MCF 10A (cell line): ENCODE results near the gene HIPK4. TPM values are rescaled to one million over a fixed set of nuclear protein-coding genes. Genes with fewer than 3 reads are reported as not detected.

Source experiments
- BruUV-seq: library from RNA; stranded (reverse); fragments of 400-500 nt; replicated peaks from 2 replicates; lab custom pipeline; 2021; lab: Mats Ljungman, UMichigan
- CTCF ChIA-PET: fragments of 300-600 bp; sonication (Branson Sonifier 250); formaldehyde crosslinking; extraction: SDS; loops from one replicate; lab custom pipeline; 2021; ENCODE audit warnings: antibody characterized with exemption, inconsistent platforms; lab: Yijun Ruan, JAX
- POLR2A ChIA-PET: fragments of 300-600, 350-650 bp; sonication (Branson Sonifier 250); formaldehyde crosslinking; extraction: SDS; loops from one replicate; lab custom pipeline; 2020; ENCODE audit warnings: antibody characterized with exemption, inconsistent platforms; lab: Yijun Ruan, JAX
- DNase-seq: peaks from one replicate; pipeline ENCODE4 v3.0.0-alpha.2; 2018; ENCODE audit not compliant: unreplicated experiment
- H3K27ac Mint-ChIP-seq: one replicate; pipeline ENCODE4 v1.8.0; 2022; ENCODE audit warnings: mild to moderate bottlenecking, low read depth, mixed read lengths; ENCODE audit not compliant: unreplicated experiment
- H3K27me3 Mint-ChIP-seq: one replicate; pipeline ENCODE4 v1.8.0; 2022; ENCODE audit warnings: mixed read lengths; ENCODE audit not compliant: insufficient read depth, unreplicated experiment
- H3K36me3 Mint-ChIP-seq: one replicate; pipeline ENCODE4 v1.8.0; 2022; ENCODE audit warnings: mild to moderate bottlenecking, moderate library complexity, mixed read lengths; ENCODE audit not compliant: insufficient read depth, unreplicated experiment
- H3K4me1 Mint-ChIP-seq: one replicate; pipeline ENCODE4 v1.8.0; 2022; ENCODE audit warnings: mixed read lengths; ENCODE audit not compliant: insufficient read depth, unreplicated experiment
- H3K4me3 Mint-ChIP-seq: one replicate; pipeline ENCODE4 v1.8.0; 2022; ENCODE audit warnings: mild to moderate bottlenecking, moderate library complexity, mixed read lengths; ENCODE audit not compliant: unreplicated experiment
- H3K9me3 Mint-ChIP-seq: one replicate; pipeline ENCODE4 v1.8.0; 2022; ENCODE audit warnings: mixed read lengths; ENCODE audit not compliant: unreplicated experiment
- CTCF ChIP-seq: fragments of 200-600 bp; IDR thresholded peaks from one replicate; pipeline ENCODE4 v1.8.0; 2022; ENCODE audit warnings: antibody characterized with exemption, mild to moderate bottlenecking; ENCODE audit not compliant: unreplicated experiment
- intact Hi-C: fragments of 100-400 bp; cut with micrococcal nuclease; formaldehyde crosslinking; loops from 2 replicates; pipeline ENCODE4 v1.14.1; 2022
- microRNA-seq: library from miRNA; unstranded; fragments of <30 nt; microRNA quantifications from one replicate; pipeline ENCODE4 v1.2.0, GENCODE V29; 2022
- total RNA-seq: library from RNA; stranded (reverse); gene quantifications from 2 replicates; pipeline ENCODE4 v1.2.3, GENCODE V29; 2022

Gene HIPK4
- total RNA-seq, 1 experiment from 2014 or later: not detected

- ChIA-PET CTCF (interaction anchor here (0.7 to 1.9 kb wide), 3 partner anchors 9 to 67 kb away, joined by 3 to 11 read pairs (median 4); no protein-coding TSS in a partner anchor), POLR2A (interaction anchor here (0.6 to 2.0 kb wide), 12 partner anchors 9 to 273 kb away, joined by 3 to 21 read pairs (median 4); partner anchors contain the start of genes C19orf47 and PLD3)
- Mint-ChIP-seq H3K4me1 (peaks cover 6% of the 10 kb centered on the region), H3K27ac (peak overlapping the region; percentile 85), H3K36me3 (peaks cover 76% of the 10 kb centered on the region), H3K9me3 (no peaks in the 10 kb centered on the region), H3K27me3 (no peaks in the 10 kb centered on the region), H3K4me3 (no peak overlapping the region)
- intact Hi-C loops: no loop called here
- no TSS peak for BruUV-seq
- TF ChIP-seq CTCF: no peak
- peak; percentile 76 for DNase-seq
Observed at GRCh38 chr19:40331052-40331451, 58.9 kb downstream of the HIPK4 start.

Small RNAs within 50 kb of the gene (microRNA-seq; reads per million reads assigned to microRNA genes)
- not detected for gene MIR6796

Other genes with a start within 250 kb of the HIPK4 start
- gene MAP3K10, start 198.8 kb downstream of the HIPK4 start, total RNA-seq: 17.1 and 23.2 TPM in 2 replicates
- not detected in 2 replicates for gene TTC9B, start 171.8 kb downstream of the HIPK4 start, total RNA-seq
- gene CCNP, start 163.5 kb downstream of the HIPK4 start, total RNA-seq: 2.1 and 2.2 TPM in 2 replicates
- gene AKT2, start 104.8 kb downstream of the HIPK4 start, total RNA-seq: 108 and 111 TPM in 2 replicates
- gene C19orf47, start 41.8 kb downstream of the HIPK4 start, total RNA-seq: 14.9 and 16.1 TPM in 2 replicates
- 98.9 and 130 TPM in 2 replicates for gene PLD3, start 41.5 kb downstream of the HIPK4 start, total RNA-seq
- gene PRX, start 23.2 kb upstream of the HIPK4 start, total RNA-seq: 2.1 and 2.4 TPM in 2 replicates
- 16.2 and 17.9 TPM in 2 replicates for gene SERTAD1, start 35.8 kb upstream of the HIPK4 start, total RNA-seq
- gene SERTAD3, start 54.2 kb upstream of the HIPK4 start, total RNA-seq: 23.3 and 29.4 TPM in 2 replicates
- gene BLVRB, start 75.6 kb upstream of the HIPK4 start, total RNA-seq: 44.0 and 68.7 TPM in 2 replicates
- gene SPTBN4, start 76.8 kb upstream of the HIPK4 start, total RNA-seq: 0.63 and 1.1 TPM in 2 replicates
- gene SHKBP1, start 186.7 kb upstream of the HIPK4 start, total RNA-seq: 41.5 and 44.0 TPM in 2 replicates
- 76.4 and 103 TPM in 2 replicates for gene LTBP4, start 211.2 kb upstream of the HIPK4 start, total RNA-seq